Right kidney (tissue), 1 donor: ENCODE measurements around the gene HTRA3.

Experiments
- DNase-seq: peaks from one replicate; pipeline ENCODE4 v3.0.0-alpha.2; 2016

The HTRA3 gene

DNA sequence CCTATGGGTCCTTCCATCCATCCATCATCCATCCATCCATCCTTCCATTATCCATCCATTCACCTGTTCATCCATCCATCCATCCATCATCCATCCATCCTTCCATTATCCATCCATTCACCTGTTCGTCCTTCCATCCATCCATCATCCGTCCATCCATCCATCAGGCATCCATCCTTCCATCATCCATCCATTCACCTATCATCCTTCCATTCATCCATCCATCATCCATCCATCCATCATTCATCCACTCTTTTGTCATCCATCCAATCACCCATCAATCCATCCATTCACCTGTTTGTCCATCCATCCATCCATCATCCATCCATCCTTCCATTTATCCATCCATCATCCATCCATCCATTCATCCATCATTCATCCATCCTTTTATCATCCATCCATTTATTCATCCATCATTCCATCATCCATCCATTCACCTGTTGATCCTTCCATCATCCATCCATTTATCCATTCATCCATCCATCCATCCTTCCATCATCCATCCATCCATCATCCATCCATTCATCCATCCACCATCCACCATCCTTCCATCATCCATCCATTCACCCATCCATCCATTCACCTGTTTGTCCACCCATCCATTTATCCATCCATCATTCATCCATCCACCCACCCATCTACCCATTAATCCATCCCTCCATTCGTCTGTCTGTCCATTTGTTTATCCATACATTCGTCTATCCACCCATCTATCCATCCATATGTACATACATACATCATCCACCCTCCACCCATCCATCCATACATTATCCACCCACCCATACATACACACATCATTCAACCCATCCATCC is 35.7 kb upstream of the HTRA3 start:
- no peak for DNase-seq

GRCh38 chr4:8234715-8235114 is 34.8 kb upstream of the HTRA3 start:
- no peak for DNase-seq

DNA sequence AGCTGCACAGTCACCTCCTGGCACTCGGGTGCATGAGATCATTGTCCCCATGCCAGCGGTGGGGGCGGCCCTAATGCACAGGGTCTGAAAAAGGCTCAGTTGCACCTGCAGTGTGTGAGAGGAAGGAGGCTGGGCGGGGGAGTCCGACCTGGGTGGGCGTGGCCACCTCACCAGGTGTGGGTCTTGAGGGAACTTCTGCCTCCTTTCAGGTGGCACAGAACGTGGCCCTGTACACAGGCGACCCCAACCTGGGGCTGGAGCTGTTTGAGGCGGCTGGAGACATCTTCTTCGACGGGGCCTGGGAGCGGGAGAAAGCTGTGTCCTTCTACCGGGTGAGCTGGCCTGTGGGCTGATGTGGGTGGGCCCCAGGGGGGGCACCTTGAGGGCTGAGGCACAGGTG is 34.3 kb upstream of the HTRA3 start:
- DNase-seq: no peak

DNA sequence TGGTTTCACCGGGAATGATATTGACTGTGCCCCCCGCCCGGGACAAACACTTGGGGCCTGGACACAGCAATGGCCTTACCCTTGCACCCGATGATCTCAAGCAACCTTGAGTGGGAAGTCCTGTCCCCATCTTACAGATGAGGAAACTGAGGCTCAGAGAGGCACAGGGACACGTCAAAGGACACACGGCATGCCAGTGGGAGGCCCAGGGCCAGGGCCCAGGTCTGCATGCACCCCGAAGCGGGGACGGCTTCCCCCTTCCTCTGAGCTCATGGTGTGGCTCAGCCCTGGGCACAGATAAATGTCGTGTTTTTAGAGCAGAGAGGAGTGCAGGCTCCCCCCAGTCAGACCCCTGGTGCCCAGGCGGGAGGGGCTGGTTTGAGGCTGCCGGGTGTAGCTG is 33.9 kb upstream of the HTRA3 start:
- no peak for DNase-seq

DNA sequence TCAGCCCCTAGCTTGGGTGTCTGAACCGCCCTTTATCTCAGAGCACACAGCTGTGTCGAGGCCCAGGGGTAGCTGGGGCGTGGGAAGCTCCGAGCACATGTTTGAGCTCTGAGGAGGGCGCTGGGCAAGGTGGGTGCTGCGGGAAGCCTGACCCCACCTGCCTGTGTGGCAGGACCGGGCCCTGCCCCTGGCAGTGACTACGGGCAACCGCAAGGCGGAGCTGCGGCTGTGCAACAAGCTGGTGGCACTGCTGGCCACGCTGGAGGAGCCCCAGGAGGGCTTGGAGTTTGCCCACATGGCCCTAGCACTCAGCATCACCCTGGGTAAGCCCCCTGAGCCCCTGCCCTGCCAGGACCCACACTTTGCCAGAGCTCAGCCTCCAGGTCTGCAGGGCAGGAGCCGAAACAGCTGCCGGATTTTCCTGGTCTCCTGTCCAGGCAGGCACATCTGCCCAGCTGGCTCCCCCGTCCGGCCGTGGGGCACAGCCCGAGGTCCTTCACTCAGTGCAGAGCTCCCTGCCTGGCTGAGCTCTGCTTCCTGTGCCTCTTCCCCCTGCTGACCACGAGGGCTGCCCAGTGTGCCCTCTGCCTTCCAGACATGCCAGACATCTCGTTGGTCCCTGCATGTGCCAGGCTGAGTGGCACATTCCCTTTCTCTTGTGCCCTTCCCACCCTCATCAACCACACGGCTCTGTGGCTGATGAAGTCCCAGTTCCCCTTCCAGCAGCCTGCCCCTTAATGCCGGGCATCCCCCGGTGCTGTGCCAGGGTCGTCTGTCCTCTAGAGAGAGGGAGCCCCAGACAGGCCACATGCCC is 33.2 kb upstream of the HTRA3 start:
- DNase-seq: no peak

DNA sequence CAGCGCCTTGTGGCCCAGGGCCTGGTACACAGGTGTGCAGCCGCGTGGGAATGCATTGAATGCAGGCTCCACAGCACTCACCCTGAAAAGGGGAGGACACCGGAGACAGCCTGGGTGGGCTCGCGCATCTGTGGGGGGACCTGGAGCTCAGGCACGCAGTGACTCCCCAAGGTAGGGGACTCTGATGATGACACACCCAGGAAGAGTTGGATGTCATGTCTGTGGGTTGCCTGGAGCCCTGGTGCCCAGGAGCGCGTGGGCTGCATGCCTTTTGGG is 32.7 kb upstream of the HTRA3 start:
- DNase-seq: no peak

DNA sequence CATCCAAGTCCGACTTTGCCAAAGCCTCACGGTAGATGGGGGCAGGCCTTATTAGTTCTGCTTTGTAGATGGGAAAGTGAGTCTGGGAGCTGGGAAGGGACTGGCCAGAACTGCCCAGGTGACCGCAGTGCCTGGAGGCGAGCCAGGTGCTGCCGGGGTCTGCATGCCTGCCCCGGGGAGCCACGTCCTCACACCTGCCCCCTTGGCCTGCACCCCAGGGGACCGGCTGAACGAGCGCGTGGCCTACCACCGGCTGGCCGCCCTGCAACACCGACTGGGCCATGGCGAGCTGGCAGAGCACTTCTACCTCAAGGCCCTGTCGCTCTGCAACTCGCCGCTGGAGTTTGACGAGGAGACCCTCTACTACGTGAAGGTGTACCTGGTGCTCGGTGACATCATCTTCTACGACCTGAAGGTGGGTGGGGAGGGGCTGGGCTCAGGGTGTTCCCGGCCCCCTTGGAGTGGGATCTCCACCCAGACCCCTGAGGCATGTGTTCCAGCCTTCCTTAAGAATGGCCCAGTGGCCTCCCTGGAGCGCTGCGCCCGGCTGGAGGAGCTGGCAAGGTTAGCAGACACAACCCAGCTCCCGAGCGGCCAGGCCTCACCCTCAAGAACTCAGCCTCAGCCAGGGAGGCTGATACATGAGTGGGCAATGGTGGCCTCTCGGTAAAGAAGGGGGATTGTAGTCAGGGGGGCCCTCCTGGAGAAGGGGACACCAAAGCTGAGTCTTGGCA is 32.1 kb upstream of the HTRA3 start:
- DNase-seq: no peak

DNA sequence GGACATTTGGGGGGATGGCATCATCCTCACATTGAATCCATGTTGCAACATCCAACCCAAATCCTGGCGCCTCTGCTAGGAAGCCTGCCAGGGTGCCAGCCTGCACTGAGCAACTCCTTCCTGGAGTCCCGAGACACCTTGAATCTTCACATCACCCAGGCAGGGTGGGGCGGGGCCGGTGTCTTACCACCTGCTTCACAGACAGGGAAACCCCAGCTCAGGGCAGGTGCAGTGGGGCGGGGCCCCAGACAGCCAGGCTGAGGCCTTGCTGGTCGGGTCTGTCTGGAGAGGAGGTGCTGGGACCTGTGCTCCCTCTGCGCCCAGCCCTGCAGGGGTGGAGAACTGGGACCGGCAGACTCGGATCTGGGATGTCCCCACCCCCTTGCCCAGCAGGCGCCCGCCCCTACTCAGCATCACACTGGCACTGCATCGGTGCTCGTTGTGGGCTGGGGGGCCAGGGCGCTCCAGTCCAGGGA is 31.5 kb upstream of the HTRA3 start:
- DNase-seq: no peak

DNA sequence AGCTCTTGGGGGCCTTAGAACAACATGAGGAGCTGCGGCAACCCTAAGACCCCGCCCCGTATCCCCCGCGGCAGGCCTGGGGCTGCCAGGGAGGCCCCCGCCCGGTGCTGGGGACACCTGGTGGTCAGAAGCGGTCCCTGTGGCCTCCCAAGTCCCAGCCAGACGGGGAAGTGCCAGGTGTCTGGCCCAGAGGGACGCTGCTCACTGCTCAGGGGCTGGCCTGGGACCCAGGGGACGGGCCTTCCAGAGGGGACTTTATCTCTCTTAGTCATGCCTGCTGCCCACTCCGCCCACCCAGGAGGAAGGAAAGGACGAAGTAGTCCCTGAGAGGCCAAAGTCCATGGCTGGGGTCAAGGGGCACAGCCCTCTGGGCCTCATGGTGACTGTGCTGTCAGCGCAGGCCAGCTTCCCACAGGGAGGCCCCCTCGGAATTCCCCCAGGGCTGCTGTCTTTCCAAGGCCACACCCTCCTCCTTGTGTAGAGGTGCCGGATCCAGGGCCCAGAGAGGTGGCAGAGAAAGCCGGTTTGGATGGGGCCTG is 31.0 kb upstream of the HTRA3 start:
- DNase-seq: no peak

GRCh38 chr4:8239226-8239625 is 30.3 kb upstream of the HTRA3 start:
- no peak for DNase-seq

DNA sequence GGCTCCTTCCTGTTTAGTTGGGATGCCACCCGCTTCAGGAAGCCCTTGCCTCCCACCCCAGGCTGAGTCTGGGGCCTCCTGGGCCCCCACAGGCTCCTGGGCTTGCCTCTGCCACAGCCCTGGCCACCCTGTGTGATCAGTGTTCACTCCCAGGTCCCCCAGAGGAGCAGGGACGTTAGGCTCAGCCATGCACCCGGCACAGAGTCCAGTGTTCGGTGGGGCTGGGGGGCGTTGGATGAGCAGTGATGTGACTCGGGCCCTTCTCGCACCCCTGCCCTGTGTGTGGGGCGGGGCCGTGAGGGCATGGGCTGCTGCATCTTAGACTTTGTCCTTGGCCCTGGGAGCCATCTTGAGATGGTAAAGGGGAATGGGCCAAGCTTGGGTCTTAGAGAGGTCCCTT is 29.9 kb upstream of the HTRA3 start:
- DNase-seq: no peak

DNA sequence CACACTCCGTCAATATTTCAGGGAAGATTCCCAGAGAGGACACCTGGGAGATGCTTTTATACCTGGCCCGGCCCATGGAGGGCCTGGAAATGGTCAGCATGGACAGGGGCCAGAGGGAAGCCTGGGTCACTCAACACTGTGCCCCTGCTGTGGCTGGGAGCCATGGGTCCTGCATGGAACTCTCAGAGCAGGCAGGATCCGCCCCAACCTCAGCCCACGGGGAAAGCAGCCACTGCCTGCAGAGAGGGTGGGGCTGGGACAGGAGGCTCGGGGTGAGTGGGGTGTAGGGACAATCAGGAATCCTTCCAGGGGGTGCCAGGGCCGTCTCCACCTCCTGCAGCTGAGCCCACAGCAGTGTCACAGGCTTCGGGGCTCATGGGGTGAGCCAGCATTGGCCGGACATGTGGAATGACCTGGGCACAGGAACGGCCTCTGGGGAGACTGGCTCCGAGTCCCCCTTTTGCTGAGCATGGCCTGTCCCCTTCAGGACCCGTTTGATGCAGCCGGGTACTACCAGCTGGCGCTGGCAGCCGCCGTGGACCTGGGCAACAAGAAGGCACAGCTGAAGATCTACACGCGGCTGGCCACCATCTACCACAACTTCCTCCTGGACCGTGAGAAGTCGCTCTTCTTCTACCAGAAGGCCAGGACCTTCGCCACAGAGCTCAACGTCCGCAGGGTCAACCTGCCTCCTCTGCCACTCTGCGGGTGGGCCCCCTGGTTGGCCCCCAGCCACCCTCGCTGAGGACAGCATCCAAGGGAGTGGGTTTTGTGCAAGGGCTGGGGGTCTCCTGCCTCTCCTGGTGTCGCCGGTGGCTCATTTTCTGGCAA is 29.1 kb upstream of the HTRA3 start:
- no peak for DNase-seq

- no peak for DNase-seq
Measured at GRCh38 chr4:8241211-8241779, 28.3 kb upstream of the HTRA3 start.

- peak; percentile 80 for DNase-seq
Measured at GRCh38 chr4:8241895-8242696, 27.5 kb upstream of the HTRA3 start.

DNA sequence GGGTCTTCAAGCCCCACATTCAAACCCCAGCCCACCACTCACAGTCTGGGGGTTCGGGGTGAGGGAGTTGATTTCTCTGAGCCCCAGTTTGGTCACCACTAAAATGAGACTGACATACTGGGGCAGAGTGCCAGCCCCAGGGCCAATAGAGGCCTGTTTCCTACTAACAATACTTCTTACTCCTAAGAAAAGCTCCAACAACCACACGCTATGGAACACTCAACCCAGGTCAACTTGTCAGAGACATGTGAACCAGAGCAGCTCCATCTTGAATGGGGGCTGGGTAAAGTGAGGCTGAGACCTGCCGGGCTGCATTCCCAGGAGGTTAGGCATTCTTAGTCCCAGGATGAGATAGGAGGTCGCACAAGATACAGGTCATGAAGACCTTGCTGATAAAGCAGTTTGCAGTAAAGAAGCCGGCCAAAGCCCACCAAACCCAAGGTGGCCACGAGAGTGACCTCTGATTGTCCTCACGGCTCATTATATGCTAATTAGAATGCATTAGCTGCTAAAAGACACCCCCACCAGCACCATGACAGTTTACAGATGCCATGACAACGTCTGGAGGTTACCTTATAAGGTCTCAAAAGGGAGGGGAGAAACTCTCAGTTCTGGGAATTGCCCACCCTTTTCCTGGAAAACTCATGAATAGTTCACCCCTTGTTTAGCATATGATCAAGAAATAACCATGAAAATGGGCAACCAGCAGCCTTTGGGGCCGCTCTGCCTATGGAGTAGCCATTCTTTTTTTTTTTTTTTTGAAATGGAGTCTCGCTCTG is 26.6 kb upstream of the HTRA3 start:
- no peak for DNase-seq

DNA sequence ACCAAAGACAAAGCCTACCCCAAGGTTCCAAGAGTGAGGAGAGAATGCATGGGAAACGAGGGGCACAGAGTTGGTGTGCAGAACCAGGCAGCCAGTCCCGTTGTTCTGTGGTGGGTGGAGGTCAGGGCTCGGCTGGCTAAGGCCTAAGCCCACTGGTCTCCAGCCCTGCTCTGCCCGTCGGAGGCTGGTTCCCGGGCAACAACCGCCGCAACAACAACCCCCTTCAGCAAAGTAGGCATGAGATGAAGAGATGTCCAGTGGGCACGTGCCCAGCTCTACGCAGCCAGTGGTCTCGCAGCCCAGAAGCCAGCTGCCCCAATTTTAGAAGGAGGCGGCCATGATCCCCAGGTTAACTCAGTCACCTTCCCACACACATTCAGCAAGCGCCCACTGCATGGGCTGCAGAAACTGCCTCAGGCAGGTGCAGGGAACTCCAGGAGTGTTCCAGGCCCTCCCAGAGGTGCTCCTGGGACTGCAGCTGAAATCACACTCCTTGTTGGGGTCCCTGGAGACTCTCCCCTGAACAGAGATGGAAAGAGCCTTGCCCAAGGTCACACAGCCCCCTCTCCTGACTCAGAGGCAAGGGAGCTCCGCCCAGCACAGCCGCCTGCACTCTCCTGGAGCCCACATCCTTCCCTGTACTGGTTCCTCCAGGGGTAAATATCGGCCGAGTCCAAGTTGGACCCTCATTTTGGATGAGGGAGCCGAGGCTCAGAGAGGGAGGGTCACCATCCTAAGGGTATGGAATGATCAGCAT is 25.4 kb upstream of the HTRA3 start:
- no peak for DNase-seq

DNA sequence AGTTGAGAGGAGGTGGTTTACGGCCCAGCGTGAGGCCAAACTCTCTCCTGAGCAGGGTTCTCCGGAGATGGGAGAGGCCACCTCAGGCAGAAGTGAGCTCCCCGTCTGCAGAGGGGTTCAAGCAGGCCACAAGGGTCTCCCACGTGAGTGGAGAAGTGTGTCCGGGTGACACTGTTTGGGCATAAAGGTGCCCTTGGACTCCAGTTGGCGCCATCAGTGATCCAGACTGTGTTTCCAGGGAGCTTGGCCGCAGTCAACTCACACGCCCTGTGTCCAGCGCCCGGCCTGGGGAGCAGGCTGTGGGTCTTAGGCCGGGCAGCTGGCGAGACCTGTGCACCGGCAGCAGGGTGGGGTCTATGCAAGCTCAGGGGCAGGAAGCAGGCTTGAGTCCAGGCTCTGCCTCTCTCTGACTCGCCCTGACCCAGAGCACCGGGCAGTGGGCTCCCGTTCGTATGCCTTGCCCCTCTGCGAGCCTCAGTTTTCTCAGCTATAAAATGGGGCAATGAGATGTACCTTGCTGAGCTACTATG is 24.6 kb upstream of the HTRA3 start:
- no peak for DNase-seq

DNA sequence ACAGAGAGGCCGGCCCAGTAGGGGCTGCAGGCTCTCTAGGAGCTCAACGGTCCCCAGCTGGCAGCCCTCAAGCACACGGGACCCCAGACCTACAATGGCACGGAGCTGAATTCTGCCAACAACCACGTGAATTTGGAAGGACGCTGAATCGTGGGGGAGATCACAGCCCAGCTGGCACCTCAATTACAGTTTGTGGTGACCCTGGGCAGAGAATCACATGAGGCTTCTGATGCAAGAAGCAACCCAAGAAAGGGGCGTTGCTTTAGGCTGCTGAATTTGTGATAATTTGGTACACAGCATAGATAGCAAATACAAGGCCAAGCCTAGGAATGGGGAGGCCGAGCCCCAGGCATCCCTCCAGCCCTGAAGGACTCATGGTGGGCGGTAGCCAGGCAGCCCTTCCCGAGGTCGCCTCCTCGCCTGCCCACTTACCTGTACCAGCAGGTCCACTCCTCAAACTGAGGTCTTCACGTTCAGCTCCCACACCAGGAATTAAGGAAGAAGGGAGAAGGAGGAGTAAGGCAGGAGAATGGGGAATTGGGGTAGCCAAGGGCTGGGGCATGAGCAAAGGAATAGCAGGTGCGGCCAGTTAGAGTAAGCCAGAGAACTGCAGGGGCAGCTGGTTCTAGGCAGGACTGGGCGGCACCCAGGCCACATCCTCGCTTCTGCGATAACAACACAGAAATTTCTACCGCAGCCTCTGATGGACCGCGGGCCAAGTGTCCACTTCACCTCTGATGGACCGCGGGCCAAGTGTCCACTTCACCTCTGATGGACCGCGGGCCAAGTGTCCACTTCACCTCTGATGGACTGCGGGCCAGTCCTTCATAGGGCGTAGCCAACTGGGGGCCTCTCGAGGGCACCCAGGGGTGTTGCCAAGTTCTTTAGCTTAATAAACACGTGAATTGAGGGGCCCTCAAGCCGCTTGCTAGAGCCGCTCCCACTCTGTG is 23.4 kb upstream of the HTRA3 start:
- no peak for DNase-seq
